Peyer's patch (tissue), 4 donors: Measurements from ENCODE around the gene HOXD11.

Experiments
- CTCF ChIP-seq, 6 experiments: fragments of 450-650 bp in 4 of 6; fragments of 200-600 bp in 2 of 6; sonication (generic) in 1 of 6; IDR thresholded peaks; one replicate each; pipeline ENCODE4 v1.5.1; 2017 to 2019; ENCODE audit warnings: antibody characterized with exemption in 6 of 6, mild to moderate bottlenecking in 3 of 6, moderate library complexity in 1 of 6
- POLR2A ChIP-seq, 2 donors: fragments of 450-650 bp; IDR thresholded peaks; one replicate each; pipeline ENCODE4 v1.5.1; 2017; ENCODE audit warnings: antibody characterized with exemption in 2 of 2, mild to moderate bottlenecking in 2 of 2, moderate library complexity in 2 of 2

- TF ChIP-seq CTCF (IDR thresholded peaks at IDR 0.05): no peak
- no peak for TF ChIP-seq POLR2A (IDR thresholded peaks at IDR 0.05)
Measured at GRCh38 chr2:176082824-176083751, 24.0 kb upstream of the HOXD11 start.
